K562 (cell line): Measurements from ENCODE around the gene COX6B2. TPM values are rescaled to one million over a fixed set of nuclear protein-coding genes. Genes with fewer than 3 reads are reported as not detected.

Source experiments
- ATF1 ChIP-seq, 2 experiments: fragments of 450-650 bp in 1 of 2; IDR thresholded peaks; 2 replicates each; pipeline ENCODE4 v1.6.1; 2016; ENCODE audit warnings: missing compliant biosample characterization in 1 of 2, missing genetic modification characterization in 1 of 2
- CREB1 ChIP-seq, 2 experiments: sonication (generic) in 1 of 2; formaldehyde crosslinking in 1 of 2; IDR thresholded peaks; 2 replicates each; pipeline versions ENCODE4 v1.6.1 to v1.8.0; 2012 to 2022; ENCODE audit warnings: inconsistent platforms in 1 of 2, mild to moderate bottlenecking in 1 of 2, missing genetic modification reagents in 1 of 2, moderate library complexity in 1 of 2
- CREB3L1 ChIP-seq: fragments of 450-650 bp; IDR thresholded peaks from 2 replicates; pipeline ENCODE4 v1.6.1; 2014; ENCODE audit warnings: low read depth, mild to moderate bottlenecking, moderate library complexity, borderline replicate concordance
- DEAF1 ChIP-seq: fragments of 450-650 bp; formaldehyde crosslinking; IDR thresholded peaks from 2 replicates; pipeline ENCODE4 v1.4.0; 2020; ENCODE audit warnings: mild to moderate bottlenecking, moderate library complexity
- FOXM1 ChIP-seq, 2 experiments: fragments of 450-650 bp in 1 of 2; sonication (generic) in 1 of 2; formaldehyde crosslinking in 1 of 2; IDR thresholded peaks; 2 replicates each; pipeline versions ENCODE4 v1.6.1 to v1.9.0; 2017 to 2022; ENCODE audit warnings: low read depth in 2 of 2, mild to moderate bottlenecking in 2 of 2, missing genetic modification reagents in 1 of 2, moderate library complexity in 1 of 2
- HCFC1 ChIP-seq: IDR thresholded peaks from 2 replicates; pipeline ENCODE4 v1.6.1; 2012; ENCODE audit warnings: low read depth, low read length, improper control_type of control experiment
- KDM1A ChIP-seq, 2 experiments: fragments of 450-650 bp; IDR thresholded peaks; 2 replicates each; pipeline ENCODE4 v1.6.1; 2016; ENCODE audit warnings: mild to moderate bottlenecking in 2 of 2
- OTX1 ChIP-seq: fragments of 450-650 bp; formaldehyde crosslinking; IDR thresholded peaks from 2 replicates; pipeline ENCODE4 v1.4.0; 2022; ENCODE audit warnings: mild to moderate bottlenecking
- POLR2B ChIP-seq: fragments of 450-650 bp; IDR thresholded peaks from 2 replicates; pipeline ENCODE4 v1.6.1; 2018; ENCODE audit warnings: low read depth; ENCODE audit not compliant: partially characterized antibody
- POU5F1 ChIP-seq: fragments of 150-350 bp; IDR thresholded peaks from 2 replicates; pipeline ENCODE4 v1.6.1; 2014; ENCODE audit warnings: borderline replicate concordance, low read length, low read depth, mild to moderate bottlenecking; ENCODE audit not compliant: partially characterized antibody
- SIX5 ChIP-seq, 2 experiments: IDR thresholded peaks; 2 replicates each; pipeline ENCODE4 v1.6.1; 2011; ENCODE audit warnings: low read length in 2 of 2, borderline replicate concordance in 1 of 2, low read depth in 1 of 2, mild to moderate bottlenecking in 1 of 2, moderate library complexity in 1 of 2; ENCODE audit not compliant: insufficient read depth in 1 of 2
- SMAD1 ChIP-seq: fragments of 150-350 bp; IDR thresholded peaks from 2 replicates; pipeline ENCODE4 v1.6.1; 2014; ENCODE audit warnings: low read length, low read depth; ENCODE audit not compliant: partially characterized antibody
- SRSF7 ChIP-seq: fragments of 200-400 bp; formaldehyde crosslinking; optimal IDR thresholded peaks from 2 replicates; pipeline ENCODE3; 2017; ENCODE audit warnings: mild to moderate bottlenecking, low read depth, low read length
- STAT6 ChIP-seq: sonication (generic); formaldehyde crosslinking; IDR thresholded peaks from 2 replicates; pipeline ENCODE4 v1.8.1; 2023; ENCODE audit warnings: mild to moderate bottlenecking, missing genetic modification reagents
- ZBTB9 ChIP-seq: fragments of 450-650 bp; formaldehyde crosslinking; IDR thresholded peaks from 2 replicates; pipeline ENCODE4 v1.4.0; 2020; ENCODE audit warnings: mild to moderate bottlenecking, moderate library complexity
- ZKSCAN8 ChIP-seq: fragments of 200-800 bp; sonication (Bioruptor generic); IDR thresholded peaks from 2 replicates; pipeline ENCODE4 v1.6.1; 2016; ENCODE audit warnings: missing genetic modification characterization, missing compliant biosample characterization
- ZNF324 ChIP-seq: fragments of 250-450 bp; sonication (Bioruptor Pico); IDR thresholded peaks from 2 replicates; pipeline ENCODE4 v1.4.0; 2020; ENCODE audit warnings: mild to moderate bottlenecking
- ZNF57 ChIP-seq: fragments of 450-650 bp; formaldehyde crosslinking; IDR thresholded peaks from 2 replicates; pipeline ENCODE4 v1.4.0; 2020; ENCODE audit warnings: mild to moderate bottlenecking, moderate library complexity
- ZNF766 ChIP-seq: fragments of 200-800 bp; sonication (Bioruptor generic); conservative IDR thresholded peaks from 2 replicates; pipeline ENCODE4 v1.6.1; 2016; ENCODE audit warnings: missing genetic modification characterization, missing compliant biosample characterization
- ZSCAN32 ChIP-seq: fragments of 450-650 bp; formaldehyde crosslinking; IDR thresholded peaks from 2 replicates; pipeline ENCODE4 v1.4.0; 2020; ENCODE audit warnings: mild to moderate bottlenecking, moderate library complexity
- polyA plus RNA-seq, 8 experiments: library from polyadenylated mRNA; depleted of rRNA in 4 of 8; stranded (reverse) in 5 of 8; unstranded in 3 of 8; fragments of >200 nt; fragmentation: Nextera tagmentation in 2 of 8; fragmentation: Illumina TruSeq in 1 of 8; extraction: Ambion mirVana in 2 of 8; extraction: Trizol in 1 of 8; gene quantifications; 2 replicates each; pipeline versions ENCODE4 v1.2.1 to v1.2.3, GENCODE V29; 2011 to 2014; ENCODE audit warnings: inconsistent platforms in 1 of 8, missing spikeins in 1 of 8
- total RNA-seq, 7 experiments: library from RNA; depleted of rRNA in 6 of 7; stranded (reverse); fragments of >200 nt in 6 of 7; fragmentation: Illumina TruSeq in 2 of 7; extraction: Trizol in 2 of 7; gene quantifications; 2 replicates each; pipeline versions ENCODE4 v1.2.1 to v1.2.3, GENCODE V29; 2011 to 2021; ENCODE audit warnings: low replicate concordance in 1 of 7

COX6B2 gene
- total and polyA plus RNA-seq, 9 of the 15 experiments (the other 6 are each of a cell fraction or from before 2014, with no cell fraction given), result 0.40 to 2.5 (median 0.83) TPM

- TF ChIP-seq POU5F1, result peak; percentile 64
- TF ChIP-seq ZSCAN32 (CRISPR knock-in tag), result no peak
- TF ChIP-seq CREB1 (IDR thresholded peaks at IDR 0.05), result peak; percentile 60
- TF ChIP-seq CREB1 (CRISPR knock-in tag; IDR thresholded peaks at IDR 0.05), result no peak
- TF ChIP-seq FOXM1 (IDR thresholded peaks at IDR 0.05; ENCODE audit: low read depth), result no peak
- TF ChIP-seq FOXM1 (CRISPR knock-in tag; IDR thresholded peaks at IDR 0.05; ENCODE audit: low read depth), result no peak
- TF ChIP-seq ATF1 (CRISPR knock-in tag; IDR thresholded peaks at IDR 0.05), result no peak
- peak; percentile 52; the same call in 1 of the 2 replicates for TF ChIP-seq ATF1 (tag; IDR thresholded peaks at IDR 0.05)
- peak; percentile 99 for TF ChIP-seq HCFC1
- TF ChIP-seq ZNF57, result no peak
- no peak for TF ChIP-seq POLR2B
- TF ChIP-seq ZNF766 (CRISPR knock-in tag), result peak; percentile 89
- no peak for TF ChIP-seq SRSF7
- no peak for TF ChIP-seq ZBTB9
- peak; percentile 98 for TF ChIP-seq SIX5 (IDR thresholded peaks at IDR 0.05; ENCODE audit: borderline replicate concordance in 1 of 2, insufficient read depth in 1 of 2, low read depth in 1 of 2, low read length in 2 of 2)
- TF ChIP-seq KDM1A (IDR thresholded peaks at IDR 0.05), result no peak
- no peak for TF ChIP-seq STAT6 (CRISPR knock-in tag)
- no peak for TF ChIP-seq ZNF324 (CRISPR knock-in tag)
- TF ChIP-seq OTX1 (CRISPR knock-in tag), result no peak
- TF ChIP-seq ZKSCAN8 (CRISPR knock-in tag), result no peak
- TF ChIP-seq DEAF1 (CRISPR knock-in tag), result no peak
- peak; percentile 50; the same call in 1 of the 2 replicates for TF ChIP-seq CREB3L1
- no peak for TF ChIP-seq SMAD1
Measured at GRCh38 chr19:55304279-55304978, 50.1 kb downstream of the COX6B2 start (continued).
